Neural cell (in vitro differentiated cells): ENCODE measurements around the gene UBE2K. TPM values are rescaled to one million over a fixed set of nuclear protein-coding genes. Genes with fewer than 3 reads are reported as not detected.

Source experiments
- H2AFZ ChIP-seq: fragments of 200-600, 300-800 bp; sonication (generic), shearing (Covaris generic); 2 replicates; pipeline ENCODE4 v1.6.0; 2014; ENCODE audit warnings: low read depth, mild to moderate bottlenecking, antibody characterized with exemption, low read length, moderate library complexity
- H3F3A ChIP-seq: fragments of 200-600 bp; shearing (Covaris generic); 2 replicates; pipeline ENCODE4 v1.6.1; 2016; ENCODE audit warnings: mild to moderate bottlenecking, moderate library complexity, mixed read lengths, antibody characterized with exemption, low read length; ENCODE audit not compliant: insufficient read depth, poor library complexity, severe bottlenecking
- H3K27ac ChIP-seq: fragments of 200-600, 300-800 bp; sonication (generic), shearing (Covaris generic); 2 replicates; pipeline ENCODE4 v1.5.1; 2014; ENCODE audit warnings: mild to moderate bottlenecking, low read length, moderate library complexity
- H3K27me3 ChIP-seq: fragments of 300-800, 200-600 bp; sonication (generic), shearing (Covaris generic); 2 replicates; pipeline ENCODE4 v1.6.0; 2014; ENCODE audit warnings: mild to moderate bottlenecking, low read depth, low read length, moderate library complexity; ENCODE audit not compliant: insufficient read depth
- H3K36me3 ChIP-seq: fragments of 300-800, 200-600 bp; sonication (generic), shearing (Covaris generic); 2 replicates; pipeline ENCODE4 v1.5.1; 2014; ENCODE audit warnings: mild to moderate bottlenecking, antibody characterized with exemption, low read length, moderate library complexity; ENCODE audit not compliant: insufficient read depth
- H3K4me2 ChIP-seq: fragments of 300-800, 200-600 bp; sonication (generic), shearing (Covaris generic); 2 replicates; pipeline ENCODE4 v1.6.0; 2014; ENCODE audit warnings: mild to moderate bottlenecking, low read length
- H3K4me3 ChIP-seq: fragments of 300-800, 200-600 bp; sonication (generic), shearing (Covaris generic); 2 replicates; pipeline ENCODE4 v1.5.1; 2014; ENCODE audit warnings: mild to moderate bottlenecking, low read length, moderate library complexity
- H3K79me2 ChIP-seq: fragments of 200-600 bp; shearing (Covaris generic); replicated peaks from 2 replicates; pipeline ENCODE4 v1.6.0; 2014; ENCODE audit warnings: mild to moderate bottlenecking, low read length, moderate library complexity; ENCODE audit not compliant: insufficient read depth
- H3K9ac ChIP-seq: fragments of 300-800, 200-600 bp; sonication (generic), shearing (Covaris generic); 2 replicates; pipeline ENCODE4 v1.6.1; 2016; ENCODE audit warnings: mild to moderate bottlenecking, low read length, mixed read lengths
- H3K9me2 ChIP-seq: fragments of 200-600 bp; shearing (Covaris generic); 2 replicates; pipeline ENCODE4 v1.6.1; 2016; ENCODE audit warnings: mild to moderate bottlenecking, low read length, mixed read lengths; ENCODE audit not compliant: insufficient read depth
- H3K9me3 ChIP-seq: fragments of 200-600, 300-800 bp; sonication (generic), shearing (Covaris generic); 2 replicates; pipeline ENCODE4 v1.6.1; 2016; ENCODE audit warnings: mild to moderate bottlenecking, mixed run types, low read length, moderate library complexity, mixed read lengths
- H4K20me1 ChIP-seq: fragments of 200-600 bp; shearing (Covaris generic); 2 replicates; pipeline ENCODE4 v1.6.1; 2016; ENCODE audit warnings: mild to moderate bottlenecking, mixed run types; ENCODE audit not compliant: insufficient read depth
- CTCF ChIP-seq: fragments of 450-650 bp; IDR thresholded peaks from 2 replicates; pipeline ENCODE4 v1.5.1; 2014; ENCODE audit warnings: antibody characterized with exemption, mild to moderate bottlenecking, moderate library complexity; ENCODE audit not compliant: poor library complexity, severe bottlenecking
- EP300 ChIP-seq: fragments of 450-650 bp; conservative IDR thresholded peaks from 2 replicates; pipeline ENCODE4 v1.6.1; 2014; ENCODE audit warnings: antibody characterized with exemption, mild to moderate bottlenecking, moderate library complexity; ENCODE audit not compliant: poor library complexity, severe bottlenecking
- EZH2 ChIP-seq: fragments of 200-600, 300-800 bp; shearing (Covaris generic), sonication (generic); IDR thresholded peaks from 2 replicates; pipeline ENCODE4 v1.6.1; 2014; ENCODE audit warnings: antibody characterized with exemption, low read length, borderline replicate concordance, mild to moderate bottlenecking; ENCODE audit not compliant: insufficient read depth, poor library complexity, severe bottlenecking
- MXI1 ChIP-seq: fragments of 450-650 bp; conservative IDR thresholded peaks from 2 replicates; pipeline ENCODE4 v1.6.1; 2014; ENCODE audit warnings: antibody characterized with exemption, mild to moderate bottlenecking; ENCODE audit not compliant: poor library complexity, severe bottlenecking
- POLR2AphosphoS5 ChIP-seq: IDR thresholded peaks from 2 replicates; pipeline ENCODE4 v1.6.1; 2012
- RAD21 ChIP-seq: fragments of 450-650 bp; conservative IDR thresholded peaks from 2 replicates; pipeline ENCODE4 v1.6.1; 2014; ENCODE audit warnings: antibody characterized with exemption, mild to moderate bottlenecking, moderate library complexity
- SMC3 ChIP-seq: fragments of 450-650 bp; conservative IDR thresholded peaks from 2 replicates; pipeline ENCODE4 v1.6.1; 2014; ENCODE audit warnings: antibody characterized with exemption, mild to moderate bottlenecking, moderate library complexity; ENCODE audit not compliant: poor library complexity
- TAF1 ChIP-seq: IDR thresholded peaks from 2 replicates; pipeline ENCODE4 v1.6.1; 2012; ENCODE audit warnings: low read depth
- polyA plus RNA-seq: library from polyadenylated mRNA; depleted of rRNA; stranded (reverse); fragments of >200 nt; gene quantifications from 2 replicates; pipeline ENCODE4 v1.2.3, GENCODE V29; 2014
- TF ChIP-seq, protein P1 (sequence below): IDR thresholded peaks from 2 replicates; pipeline ENCODE4 v1.6.1; 2012; ENCODE audit warnings: borderline replicate concordance

Gene UBE2K
- polyA plus RNA-seq, 1 donor from 2014 or later: 45.8 TPM

GRCh38 chr4:39763714-39764572 lies 66.0 kb downstream of the UBE2K start:
- TF ChIP-seq SMC3 (no peak), POLR2AphosphoS5 (peak; percentile 9), RAD21 (no peak)
- Histone ChIP-seq H3K9me2 (no peaks in the 10 kb centered on the region), H3K9me3 (no peaks in the 10 kb centered on the region), H3K27ac (no peak overlapping the region), H3K36me3 (no peaks in the 10 kb centered on the region), H3K9ac (no peak overlapping the region), H2AFZ (no peak overlapping the region), H3K79me2 (no peaks in the 10 kb centered on the region), H3K4me3 (no peak overlapping the region), H3K27me3 (no peaks in the 10 kb centered on the region), H3F3A (no peaks in the 10 kb centered on the region), H4K20me1 (no peaks in the 10 kb centered on the region), H3K4me2 (no peak overlapping the region)

- no peak overlapping the region for H3K4me3 ChIP-seq
- H3F3A ChIP-seq: no peaks in the 10 kb centered on the region
- no peaks in the 10 kb centered on the region for H3K79me2 ChIP-seq
- no peaks in the 10 kb centered on the region for H3K27me3 ChIP-seq
- H4K20me1 ChIP-seq: no peaks in the 10 kb centered on the region
- no peak overlapping the region for H3K4me2 ChIP-seq
- H2AFZ ChIP-seq: no peak overlapping the region
- H3K9me3 ChIP-seq: no peaks in the 10 kb centered on the region
- TF ChIP-seq RAD21: no peak
- TF ChIP-seq TAF1: no peak
- no peak for TF ChIP-seq CTCF
- TF ChIP-seq, protein P1, sequence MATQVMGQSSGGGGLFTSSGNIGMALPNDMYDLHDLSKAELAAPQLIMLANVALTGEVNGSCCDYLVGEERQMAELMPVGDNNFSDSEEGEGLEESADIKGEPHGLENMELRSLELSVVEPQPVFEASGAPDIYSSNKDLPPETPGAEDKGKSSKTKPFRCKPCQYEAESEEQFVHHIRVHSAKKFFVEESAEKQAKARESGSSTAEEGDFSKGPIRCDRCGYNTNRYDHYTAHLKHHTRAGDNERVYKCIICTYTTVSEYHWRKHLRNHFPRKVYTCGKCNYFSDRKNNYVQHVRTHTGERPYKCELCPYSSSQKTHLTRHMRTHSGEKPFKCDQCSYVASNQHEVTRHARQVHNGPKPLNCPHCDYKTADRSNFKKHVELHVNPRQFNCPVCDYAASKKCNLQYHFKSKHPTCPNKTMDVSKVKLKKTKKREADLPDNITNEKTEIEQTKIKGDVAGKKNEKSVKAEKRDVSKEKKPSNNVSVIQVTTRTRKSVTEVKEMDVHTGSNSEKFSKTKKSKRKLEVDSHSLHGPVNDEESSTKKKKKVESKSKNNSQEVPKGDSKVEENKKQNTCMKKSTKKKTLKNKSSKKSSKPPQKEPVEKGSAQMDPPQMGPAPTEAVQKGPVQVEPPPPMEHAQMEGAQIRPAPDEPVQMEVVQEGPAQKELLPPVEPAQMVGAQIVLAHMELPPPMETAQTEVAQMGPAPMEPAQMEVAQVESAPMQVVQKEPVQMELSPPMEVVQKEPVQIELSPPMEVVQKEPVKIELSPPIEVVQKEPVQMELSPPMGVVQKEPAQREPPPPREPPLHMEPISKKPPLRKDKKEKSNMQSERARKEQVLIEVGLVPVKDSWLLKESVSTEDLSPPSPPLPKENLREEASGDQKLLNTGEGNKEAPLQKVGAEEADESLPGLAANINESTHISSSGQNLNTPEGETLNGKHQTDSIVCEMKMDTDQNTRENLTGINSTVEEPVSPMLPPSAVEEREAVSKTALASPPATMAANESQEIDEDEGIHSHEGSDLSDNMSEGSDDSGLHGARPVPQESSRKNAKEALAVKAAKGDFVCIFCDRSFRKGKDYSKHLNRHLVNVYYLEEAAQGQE: no peak
- TF ChIP-seq MXI1: no peak
- TF ChIP-seq POLR2AphosphoS5: no peak
- no peak for TF ChIP-seq EZH2
- TF ChIP-seq EP300: no peak
- no peaks in the 10 kb centered on the region for H3K9me2 ChIP-seq
- H3K27ac ChIP-seq: no peak overlapping the region
- H3K9ac ChIP-seq: no peak overlapping the region
- H3K36me3 ChIP-seq: no peaks in the 10 kb centered on the region
Observed at GRCh38 chr4:39770005-39770404, 72.1 kb downstream of the UBE2K start.
